OCI-LY1 (cell line): Measurements from ENCODE around the gene TFF3.

Experiments
- CTCF ChIP-seq: fragments of 200-600 bp; sonication (generic), shearing (Covaris generic); IDR thresholded peaks from 2 replicates; pipeline ENCODE4 v1.5.1; 2017; ENCODE audit warnings: mild to moderate bottlenecking, antibody characterized with exemption, low read length, moderate library complexity, mixed read lengths
- EZH2 ChIP-seq: fragments of 200-600 bp; sonication (generic), shearing (Covaris generic); IDR thresholded peaks from 2 replicates; pipeline ENCODE4 v1.8.0; 2017; ENCODE audit warnings: borderline replicate concordance, mixed run types, mild to moderate bottlenecking, antibody characterized with exemption, low read length, moderate library complexity, mixed read lengths

- TF ChIP-seq EZH2 (no peak), CTCF (no peak)
Measured at GRCh38 chr21:42276076-42276475, 39.1 kb downstream of the TFF3 start.
